Tibial artery (tissue), 4 donors: ENCODE measurements around the gene KIF3B.

ENCODE experiments used
- DNase-seq, 2 donors: peaks; one replicate each; pipeline ENCODE4 v3.0.0-alpha.2; 2019
- H3K27ac ChIP-seq, 2 donors: fragments of 200-600 bp; sonication (generic) in 1 of 2; 1 replicate in 1 of 2; 2 replicates in 1 of 2; pipeline ENCODE4 v1.5.1; 2018 to 2019; ENCODE audit warnings: mild to moderate bottlenecking in 1 of 2
- H3K27me3 ChIP-seq, 2 donors: fragments of 200-600 bp; sonication (generic) in 1 of 2; one replicate each; pipeline versions ENCODE4 v1.5.1 to v1.6.0; 2016 to 2019
- H3K36me3 ChIP-seq, 3 donors: fragments of 200-600 bp; sonication (generic) in 2 of 3; one replicate each; pipeline ENCODE4 v1.5.1; 2016 to 2019; ENCODE audit warnings: mild to moderate bottlenecking in 2 of 3
- H3K4me1 ChIP-seq, 4 donors: fragments of 200-600 bp; sonication (generic) in 2 of 4; 1 replicate in 3 of 4; 2 replicates in 1 of 4; pipeline ENCODE4 v1.5.1; 2016 to 2019
- H3K4me3 ChIP-seq, 2 donors: fragments of 200-600 bp; sonication (generic) in 1 of 2; 1 replicate in 1 of 2; 2 replicates in 1 of 2; pipeline ENCODE4 v1.5.1; 2018 to 2019; ENCODE audit warnings: mild to moderate bottlenecking in 2 of 2
- H3K9me3 ChIP-seq, 3 donors: fragments of 200-600 bp; sonication (generic) in 1 of 3; one replicate each; pipeline ENCODE4 v1.5.1; 2016 to 2019
- CTCF ChIP-seq, 2 experiments: fragments of 200-600 bp in 1 of 2; fragments of 450-650 bp in 1 of 2; IDR thresholded peaks; one replicate each; pipeline ENCODE4 v1.5.1; 2017 to 2019; ENCODE audit warnings: antibody characterized with exemption in 2 of 2, mild to moderate bottlenecking in 1 of 2, moderate library complexity in 1 of 2
- intact Hi-C: fragments of 100-400 bp; cut with DNase I; formaldehyde crosslinking; loops from one replicate; pipeline ENCODE4 v1.15.0; 2023; ENCODE audit warnings: low total_unique reads

The KIF3B gene

GRCh38 chr20:32301719-32302506 lies 24.5 kb downstream of the KIF3B start:
- Histone ChIP-seq H3K9me3 (no peaks in the 10 kb centered on the region), H3K36me3 (no peaks in the 10 kb centered on the region), H3K4me3 (no peak overlapping the region), H3K27me3 (no peaks in the 10 kb centered on the region), H3K4me1 (no peaks in the 10 kb centered on the region), H3K27ac (no peak overlapping the region)
- no peak for TF ChIP-seq CTCF (IDR thresholded peaks at IDR 0.05)
- DNase-seq = no peak
- intact Hi-C loops = no loop called here

GRCh38 chr20:32302507-32302872 lies 25.0 kb downstream of the KIF3B start:
- TF ChIP-seq CTCF (IDR thresholded peaks at IDR 0.05) = no peak
- H3K27ac ChIP-seq = no peak overlapping the region
- intact Hi-C loops = no loop called here
- no peak for DNase-seq
- H3K36me3 ChIP-seq = no peaks in the 10 kb centered on the region
- H3K4me3 ChIP-seq = no peak overlapping the region
- H3K27me3 ChIP-seq = no peaks in the 10 kb centered on the region
- H3K9me3 ChIP-seq = no peaks in the 10 kb centered on the region
- no peaks in the 10 kb centered on the region for H3K4me1 ChIP-seq

GRCh38 chr20:32304131-32304746 lies 26.8 kb downstream of the KIF3B start:
- no peaks in the 10 kb centered on the region for H3K4me1 ChIP-seq
- no peak overlapping the region for H3K27ac ChIP-seq
- TF ChIP-seq CTCF (IDR thresholded peaks at IDR 0.05) = no peak
- no peaks in the 10 kb centered on the region for H3K9me3 ChIP-seq
- intact Hi-C loops = no loop called here
- H3K4me3 ChIP-seq = no peak overlapping the region
- H3K36me3 ChIP-seq = no peaks in the 10 kb centered on the region
- DNase-seq = no peak
- H3K27me3 ChIP-seq = no peaks in the 10 kb centered on the region

- Histone ChIP-seq H3K4me3 (no peak overlapping the region), H3K9me3 (no peaks in the 10 kb centered on the region), H3K4me1 (no peaks in the 10 kb centered on the region), H3K36me3 (peaks cover 31 to 73% (median 52%) of the 10 kb centered on the region in 3 donors), H3K27me3 (no peaks in the 10 kb centered on the region), H3K27ac (no peak overlapping the region)
- TF ChIP-seq CTCF (IDR thresholded peaks at IDR 0.05) = no peak
- intact Hi-C loops = no loop called here
- no peak for DNase-seq
These were observed 35.4 kb downstream of the KIF3B start for GRCh38 chr20:32312718-32313424.

- H3K27ac ChIP-seq = no peak overlapping the region
- DNase-seq = no peak
- no peak overlapping the region for H3K4me3 ChIP-seq
- peaks cover 30 to 76% (median 51%) of the 10 kb centered on the region in 3 donors for H3K36me3 ChIP-seq
- H3K27me3 ChIP-seq = no peaks in the 10 kb centered on the region
- intact Hi-C loops = no loop called here
- TF ChIP-seq CTCF (IDR thresholded peaks at IDR 0.05) = no peak
- no peaks in the 10 kb centered on the region for H3K9me3 ChIP-seq
- no peaks in the 10 kb centered on the region for H3K4me1 ChIP-seq
These were observed 37.3 kb downstream of the KIF3B start for GRCh38 chr20:32314768-32315167.
